Parathyroid adenoma (tissue), 2 donors: ENCODE measurements around the gene COL6A3.

ENCODE experiments used
- H2AFZ ChIP-seq: fragments of 300-600 bp; sonication (generic); one replicate; pipeline ENCODE4 v1.7.0; 2017; ENCODE audit warnings: antibody characterized with exemption, mild to moderate bottlenecking
- H3K27ac ChIP-seq: fragments of 300-600 bp; sonication (generic); one replicate; pipeline ENCODE4 v1.7.0; 2017
- H3K27me3 ChIP-seq: fragments of 300-600 bp; sonication (generic); one replicate; pipeline ENCODE4 v1.7.0; 2017; ENCODE audit warnings: low read length; ENCODE audit not compliant: control insufficient read depth, insufficient read depth
- H3K36me3 ChIP-seq: fragments of 300-600 bp; sonication (generic); one replicate; pipeline ENCODE4 v1.7.0; 2017; ENCODE audit warnings: low read length; ENCODE audit not compliant: control insufficient read depth, insufficient read depth
- H3K4me1 ChIP-seq: fragments of 300-600 bp; sonication (generic); one replicate; pipeline ENCODE4 v1.7.0; 2017; ENCODE audit warnings: control low read depth
- H3K4me2 ChIP-seq: fragments of 300-600 bp; sonication (generic); one replicate; pipeline ENCODE4 v1.7.0; 2017; ENCODE audit warnings: low read length
- H3K4me3 ChIP-seq: fragments of 300-600 bp; sonication (generic); one replicate; pipeline ENCODE4 v1.7.0; 2017; ENCODE audit warnings: low read depth, low read length
- H3K79me2 ChIP-seq: fragments of 300-600 bp; sonication (generic); one replicate; pipeline ENCODE4 v1.7.0; 2017; ENCODE audit warnings: control low read depth
- H3K9ac ChIP-seq: fragments of 300-600 bp; sonication (generic); one replicate; pipeline ENCODE4 v1.7.0; 2017; ENCODE audit warnings: mild to moderate bottlenecking
- H3K9me3 ChIP-seq: fragments of 300-600 bp; sonication (generic); one replicate; pipeline ENCODE4 v1.7.0; 2017; ENCODE audit warnings: low read length; ENCODE audit not compliant: control insufficient read depth
- CTCF ChIP-seq: fragments of 300-600 bp; sonication (generic); IDR thresholded peaks from one replicate; pipeline ENCODE4 v1.7.0; 2017; ENCODE audit warnings: antibody characterized with exemption, mild to moderate bottlenecking
- donor health status: primary hyperparathyroidism.

COL6A3 gene

GRCh38 chr2:237432484-237433092, 18.6 kb upstream of the COL6A3 start:
- Histone ChIP-seq H3K9ac (no peak overlapping the region), H3K4me3 (no peak overlapping the region), H3K27me3 (no peaks in the 10 kb centered on the region), H3K27ac (no peak overlapping the region), H3K79me2 (no peaks in the 10 kb centered on the region), H3K36me3 (no peaks in the 10 kb centered on the region), H3K4me1 (no peaks in the 10 kb centered on the region), H3K4me2 (no peak overlapping the region), H3K9me3 (no peaks in the 10 kb centered on the region), H2AFZ (no peak overlapping the region)
- TF ChIP-seq CTCF = no peak

GRCh38 chr2:237431837-237432236, 17.9 kb upstream of the COL6A3 start:
- Histone ChIP-seq H3K27ac (no peak overlapping the region), H3K4me3 (no peak overlapping the region), H3K79me2 (no peaks in the 10 kb centered on the region), H3K4me2 (no peak overlapping the region), H3K9ac (no peak overlapping the region), H3K36me3 (no peaks in the 10 kb centered on the region), H3K9me3 (no peaks in the 10 kb centered on the region), H3K4me1 (no peaks in the 10 kb centered on the region), H2AFZ (no peak overlapping the region), H3K27me3 (no peaks in the 10 kb centered on the region)
- TF ChIP-seq CTCF = no peak

GRCh38 chr2:237431372-237431771, 17.4 kb upstream of the COL6A3 start:
- H3K4me2 ChIP-seq = no peak overlapping the region
- H3K4me1 ChIP-seq = no peaks in the 10 kb centered on the region
- H3K27me3 ChIP-seq = no peaks in the 10 kb centered on the region
- no peaks in the 10 kb centered on the region for H3K79me2 ChIP-seq
- no peaks in the 10 kb centered on the region for H3K36me3 ChIP-seq
- no peak for TF ChIP-seq CTCF
- no peaks in the 10 kb centered on the region for H3K9me3 ChIP-seq
- H3K9ac ChIP-seq = no peak overlapping the region
- H2AFZ ChIP-seq = no peak overlapping the region
- no peak overlapping the region for H3K4me3 ChIP-seq
- H3K27ac ChIP-seq = no peak overlapping the region

- H3K9me3 ChIP-seq = no peaks in the 10 kb centered on the region
- no peak overlapping the region for H3K4me2 ChIP-seq
- H3K36me3 ChIP-seq = no peaks in the 10 kb centered on the region
- no peak overlapping the region for H3K4me3 ChIP-seq
- H3K9ac ChIP-seq = no peak overlapping the region
- no peaks in the 10 kb centered on the region for H3K79me2 ChIP-seq
- no peaks in the 10 kb centered on the region for H3K27me3 ChIP-seq
- no peak overlapping the region for H2AFZ ChIP-seq
- no peaks in the 10 kb centered on the region for H3K4me1 ChIP-seq
- TF ChIP-seq CTCF = no peak
- H3K27ac ChIP-seq = no peak overlapping the region
Measured at GRCh38 chr2:237430861-237431260, 16.9 kb upstream of the COL6A3 start.

GRCh38 chr2:237429753-237430152, 15.8 kb upstream of the COL6A3 start:
- H3K9me3 ChIP-seq = no peaks in the 10 kb centered on the region
- H3K36me3 ChIP-seq = no peaks in the 10 kb centered on the region
- H3K27me3 ChIP-seq = no peaks in the 10 kb centered on the region
- no peak overlapping the region for H3K27ac ChIP-seq
- no peak overlapping the region for H2AFZ ChIP-seq
- no peak for TF ChIP-seq CTCF
- H3K4me1 ChIP-seq = no peaks in the 10 kb centered on the region
- H3K9ac ChIP-seq = no peak overlapping the region
- H3K79me2 ChIP-seq = no peaks in the 10 kb centered on the region
- H3K4me3 ChIP-seq = no peak overlapping the region
- no peak overlapping the region for H3K4me2 ChIP-seq
